ENCODE data around the gene WDR36.

GRCh38 chr5:111121926-111122325 is 29.8 kb downstream of the WDR36 start:
- no peak for TF ChIP-seq POLR2A (IDR thresholded peaks at IDR 0.05; ENCODE audit: low read depth, low read length)
- no peak for TF ChIP-seq TAF1 (IDR thresholded peaks at IDR 0.05; ENCODE audit: low read depth, low read length)
- TF ChIP-seq POLR2AphosphoS5 (IDR thresholded peaks at IDR 0.05; ENCODE audit: low read depth, low read length), result no peak
- no peak for TF ChIP-seq SPI1 (IDR thresholded peaks at IDR 0.05; ENCODE audit: low read depth, low read length)
- TF ChIP-seq POU2F2 (IDR thresholded peaks at IDR 0.05; ENCODE audit: low read depth, low read length), result no peak
- TF ChIP-seq PAX5 (IDR thresholded peaks at IDR 0.05; ENCODE audit: insufficient read depth, low read length, severe bottlenecking), result no peak

All from GM12891 (cell line).